Measurements from ENCODE around the gene IRAK2. TPM values are rescaled to one million over a fixed set of nuclear protein-coding genes. Genes with fewer than 3 reads are reported as not detected.

The IRAK2 gene
- total and polyA plus RNA-seq, 5 donors from 2014 or later = 0.68 to 3.7 (median 2.9) TPM

GRCh38 chr3:10284496-10284895, 119.8 kb downstream of the IRAK2 start:
- peak overlapping the region; percentile 34 for H3K27ac ChIP-seq (ENCODE audit: insufficient read depth, low read length, poor library complexity, severe bottlenecking)
- H3K4me3 ChIP-seq (ENCODE audit: low read depth, low read length) = no peak overlapping the region
- peaks cover 18% of the 10 kb centered on the region for H3K4me1 ChIP-seq (ENCODE audit: control insufficient read depth, insufficient read depth, low read length, poor library complexity, severe bottlenecking)
- H3K27ac Mint-ChIP-seq = peak overlapping the region; percentile 77 to 91 (median 85)
- no peaks in the 10 kb centered on the region for H3K9me3 ChIP-seq (ENCODE audit: control insufficient read depth in 2 of 2, low read length in 2 of 2)
- peaks cover 51% of the 10 kb centered on the region for H3K36me3 ChIP-seq (ENCODE audit: control insufficient read depth, insufficient read depth, low read length)
- H3K4me1 Mint-ChIP-seq = peaks cover 12 to 38% (median 21%) of the 10 kb centered on the region in 4 donors
- no peaks in the 10 kb centered on the region for H3K36me3 Mint-ChIP-seq
- no peak overlapping the region for H3K4me3 Mint-ChIP-seq
- H3K9me3 Mint-ChIP-seq = no peaks in the 10 kb centered on the region
- no peaks in the 10 kb centered on the region for H3K27me3 ChIP-seq (ENCODE audit: control insufficient read depth, insufficient read depth, low read length)
- H3K27me3 Mint-ChIP-seq = no peaks in the 10 kb centered on the region
- ATAC-seq (ENCODE audit: low read depth in 2 of 2) (peak in 1 of 2 donors; percentile 40), DNase-seq (peak in 2 of 3 donors; percentile 8 to 19)

GRCh38 chr3:10285272-10286132, 120.8 kb downstream of the IRAK2 start:
- ATAC-seq (ENCODE audit: low read depth in 2 of 2) (no peak), DNase-seq (no peak)
- H3K4me3 Mint-ChIP-seq = no peak overlapping the region
- H3K27me3 Mint-ChIP-seq = no peaks in the 10 kb centered on the region
- H3K9me3 ChIP-seq (ENCODE audit: control insufficient read depth in 2 of 2, low read length in 2 of 2) = no peaks in the 10 kb centered on the region
- no peak overlapping the region for H3K4me3 ChIP-seq (ENCODE audit: low read depth, low read length)
- peak overlapping the region; percentile 54 to 91 (median 85) for H3K27ac Mint-ChIP-seq
- H3K9me3 Mint-ChIP-seq = no peaks in the 10 kb centered on the region
- peak overlapping the region; percentile 8 for H3K27ac ChIP-seq (ENCODE audit: insufficient read depth, low read length, poor library complexity, severe bottlenecking)
- no peaks in the 10 kb centered on the region for H3K36me3 Mint-ChIP-seq
- peaks cover 43% of the 10 kb centered on the region for H3K36me3 ChIP-seq (ENCODE audit: control insufficient read depth, insufficient read depth, low read length)
- H3K4me1 Mint-ChIP-seq = peaks cover 11 to 34% (median 19%) of the 10 kb centered on the region in 4 donors
- H3K27me3 ChIP-seq (ENCODE audit: control insufficient read depth, insufficient read depth, low read length) = no peaks in the 10 kb centered on the region
- peaks cover 18% of the 10 kb centered on the region for H3K4me1 ChIP-seq (ENCODE audit: control insufficient read depth, insufficient read depth, low read length, poor library complexity, severe bottlenecking)

GRCh38 chr3:10286133-10286524, 121.4 kb downstream of the IRAK2 start:
- DNase-seq (no peak), ATAC-seq (ENCODE audit: low read depth in 2 of 2) (no peak)
- Histone ChIP-seq H3K36me3 (ENCODE audit: control insufficient read depth, insufficient read depth, low read length) (peaks cover 36% of the 10 kb centered on the region), H3K4me1 (ENCODE audit: control insufficient read depth, insufficient read depth, low read length, poor library complexity, severe bottlenecking) (peaks cover 18% of the 10 kb centered on the region), H3K27ac (ENCODE audit: insufficient read depth, low read length, poor library complexity, severe bottlenecking) (no peak overlapping the region), H3K9me3 (ENCODE audit: control insufficient read depth in 2 of 2, low read length in 2 of 2) (no peaks in the 10 kb centered on the region), H3K4me3 (ENCODE audit: low read depth, low read length) (no peak overlapping the region), H3K27me3 (ENCODE audit: control insufficient read depth, insufficient read depth, low read length) (no peaks in the 10 kb centered on the region)
- Mint-ChIP-seq H3K27me3 (no peaks in the 10 kb centered on the region), H3K9me3 (no peaks in the 10 kb centered on the region), H3K27ac (peak overlapping the region in 1 of 3 donors; percentile 85), H3K4me1 (peaks cover 11 to 34% (median 19%) of the 10 kb centered on the region in 4 donors), H3K36me3 (no peaks in the 10 kb centered on the region), H3K4me3 (no peak overlapping the region)

GRCh38 chr3:10286596-10287295, 122.0 kb downstream of the IRAK2 start:
- Mint-ChIP-seq H3K9me3 (no peaks in the 10 kb centered on the region), H3K27ac (peak overlapping the region in 2 of 3 donors; percentile 32 to 59), H3K4me3 (no peak overlapping the region), H3K36me3 (no peaks in the 10 kb centered on the region), H3K4me1 (peaks cover 12 to 34% (median 22%) of the 10 kb centered on the region in 4 donors), H3K27me3 (no peaks in the 10 kb centered on the region)
- Histone ChIP-seq H3K27ac (ENCODE audit: insufficient read depth, low read length, poor library complexity, severe bottlenecking) (no peak overlapping the region), H3K4me3 (ENCODE audit: low read depth, low read length) (no peak overlapping the region), H3K9me3 (ENCODE audit: control insufficient read depth in 2 of 2, low read length in 2 of 2) (no peaks in the 10 kb centered on the region), H3K4me1 (ENCODE audit: control insufficient read depth, insufficient read depth, low read length, poor library complexity, severe bottlenecking) (peaks cover 18% of the 10 kb centered on the region), H3K36me3 (ENCODE audit: control insufficient read depth, insufficient read depth, low read length) (peaks cover 35% of the 10 kb centered on the region), H3K27me3 (ENCODE audit: control insufficient read depth, insufficient read depth, low read length) (no peaks in the 10 kb centered on the region)
- DNase-seq = peak in 2 of 3 donors; percentile 11 to 70
- ATAC-seq (ENCODE audit: low read depth in 2 of 2) = no peak

- Histone ChIP-seq H3K4me3 (ENCODE audit: low read depth, low read length) (no peak overlapping the region), H3K9me3 (ENCODE audit: control insufficient read depth in 2 of 2, low read length in 2 of 2) (no peaks in the 10 kb centered on the region), H3K27ac (ENCODE audit: insufficient read depth, low read length, poor library complexity, severe bottlenecking) (no peak overlapping the region), H3K27me3 (ENCODE audit: control insufficient read depth, insufficient read depth, low read length) (no peaks in the 10 kb centered on the region), H3K4me1 (ENCODE audit: control insufficient read depth, insufficient read depth, low read length, poor library complexity, severe bottlenecking) (peaks cover 18% of the 10 kb centered on the region), H3K36me3 (ENCODE audit: control insufficient read depth, insufficient read depth, low read length) (peaks cover 32% of the 10 kb centered on the region)
- peak overlapping the region in 2 of 3 donors; percentile 36 to 52 for H3K27ac Mint-ChIP-seq
- no peak overlapping the region for H3K4me3 Mint-ChIP-seq
- no peaks in the 10 kb centered on the region for H3K27me3 Mint-ChIP-seq
- ATAC-seq (ENCODE audit: low read depth in 2 of 2) = no peak
- H3K4me1 Mint-ChIP-seq = peaks cover 12 to 36% (median 23%) of the 10 kb centered on the region in 4 donors
- DNase-seq = no peak
- H3K9me3 Mint-ChIP-seq = no peaks in the 10 kb centered on the region
- peaks cover 3% of the 10 kb centered on the region for H3K36me3 Mint-ChIP-seq
These were observed 123.3 kb downstream of the IRAK2 start for GRCh38 chr3:10287936-10288574.

GRCh38 chr3:10288575-10288960, 123.8 kb downstream of the IRAK2 start:
- DNase-seq (no peak), ATAC-seq (ENCODE audit: low read depth in 2 of 2) (no peak)
- Histone ChIP-seq H3K4me3 (ENCODE audit: low read depth, low read length) (no peak overlapping the region), H3K27me3 (ENCODE audit: control insufficient read depth, insufficient read depth, low read length) (no peaks in the 10 kb centered on the region), H3K36me3 (ENCODE audit: control insufficient read depth, insufficient read depth, low read length) (peaks cover 27% of the 10 kb centered on the region), H3K4me1 (ENCODE audit: control insufficient read depth, insufficient read depth, low read length, poor library complexity, severe bottlenecking) (peaks cover 17% of the 10 kb centered on the region), H3K9me3 (ENCODE audit: control insufficient read depth in 2 of 2, low read length in 2 of 2) (no peaks in the 10 kb centered on the region), H3K27ac (ENCODE audit: insufficient read depth, low read length, poor library complexity, severe bottlenecking) (no peak overlapping the region)
- Mint-ChIP-seq H3K4me1 (peaks cover 12 to 35% (median 20%) of the 10 kb centered on the region in 4 donors), H3K4me3 (no peak overlapping the region), H3K36me3 (peaks cover 3% of the 10 kb centered on the region), H3K9me3 (no peaks in the 10 kb centered on the region), H3K27me3 (no peaks in the 10 kb centered on the region), H3K27ac (no peak overlapping the region)

- no peaks in the 10 kb centered on the region for H3K9me3 Mint-ChIP-seq
- H3K4me1 ChIP-seq (ENCODE audit: control insufficient read depth, insufficient read depth, low read length, poor library complexity, severe bottlenecking) = peaks cover 12% of the 10 kb centered on the region
- H3K9me3 ChIP-seq (ENCODE audit: control insufficient read depth in 2 of 2, low read length in 2 of 2) = no peaks in the 10 kb centered on the region
- H3K27me3 ChIP-seq (ENCODE audit: control insufficient read depth, insufficient read depth, low read length) = no peaks in the 10 kb centered on the region
- H3K27me3 Mint-ChIP-seq = no peaks in the 10 kb centered on the region
- peaks cover 25% of the 10 kb centered on the region for H3K36me3 ChIP-seq (ENCODE audit: control insufficient read depth, insufficient read depth, low read length)
- peaks cover 12 to 30% (median 17%) of the 10 kb centered on the region in 4 donors for H3K4me1 Mint-ChIP-seq
- no peak for ATAC-seq (ENCODE audit: low read depth in 2 of 2)
- no peak overlapping the region for H3K27ac Mint-ChIP-seq
- H3K4me3 Mint-ChIP-seq = no peak overlapping the region
- no peak for DNase-seq
- peaks cover 3% of the 10 kb centered on the region for H3K36me3 Mint-ChIP-seq
- H3K4me3 ChIP-seq (ENCODE audit: low read depth, low read length) = no peak overlapping the region
- no peak overlapping the region for H3K27ac ChIP-seq (ENCODE audit: insufficient read depth, low read length, poor library complexity, severe bottlenecking)
These were observed 124.4 kb downstream of the IRAK2 start for GRCh38 chr3:10289077-10289476.

Measured in CD4-positive, CD25-positive, alpha-beta regulatory T cell (primary cell).